Activated CD8-positive, alpha-beta memory T cell treated with anti-CD3 and anti-CD28 coated beads, Interleukin-2, amount 10 ng/mL, durations not matched to agents 7 days and 5 days (primary cell): Measurements from ENCODE around the gene KAT6B. TPM values are rescaled to one million over a fixed set of nuclear protein-coding genes. Genes with fewer than 3 reads are reported as not detected.
"Not testable (repeated sequence)": the region's sequence is repeated elsewhere in the genome, so short reads cannot be mapped to it uniquely, and the experiment has no call there.

Experiments
- ATAC-seq: fragments of 150-1000 bp; cut with Tn5 transposase; one replicate; pipeline ENCODE4 v1.10.0; 2021; ENCODE audit warnings: moderate library complexity
- CTCF ChIA-PET: fragments of 350-600 bp; sonication (Branson Sonifier 250); formaldehyde crosslinking; loops from one replicate; lab custom pipeline; 2021; ENCODE audit warnings: antibody characterized with exemption; lab: Charles Lee
- DNase-seq: peaks from one replicate; pipeline ENCODE4 v3.0.0-alpha.2; 2020
- H3K27ac Mint-ChIP-seq: one replicate; pipeline ENCODE4 v1.8.0; 2021; ENCODE audit warnings: mild to moderate bottlenecking, mixed read lengths
- H3K27me3 Mint-ChIP-seq: one replicate; pipeline ENCODE4 v1.8.0; 2021; ENCODE audit warnings: mixed read lengths
- H3K36me3 Mint-ChIP-seq: one replicate; pipeline ENCODE4 v1.8.0; 2021; ENCODE audit warnings: mild to moderate bottlenecking, mixed read lengths
- H3K4me1 Mint-ChIP-seq: one replicate; pipeline ENCODE4 v1.8.0; 2021; ENCODE audit warnings: mixed read lengths
- H3K4me3 Mint-ChIP-seq: one replicate; pipeline ENCODE4 v1.8.0; 2021; ENCODE audit warnings: mild to moderate bottlenecking, moderate library complexity, mixed read lengths
- H3K9me3 Mint-ChIP-seq: one replicate; pipeline ENCODE4 v1.8.0; 2022; ENCODE audit warnings: low read depth, mixed read lengths
- total RNA-seq, 2 experiments: library from RNA; stranded (reverse); gene quantifications; one replicate each; pipeline ENCODE4 v1.2.3, GENCODE V29; 2021

The KAT6B gene
- total RNA-seq, 2 experiments from 2014 or later: 32.5 to 33.9 TPM

- no peaks in the 10 kb centered on the region for H3K9me3 Mint-ChIP-seq
- H3K27me3 Mint-ChIP-seq: no peaks in the 10 kb centered on the region
- CTCF ChIA-PET: no interaction called here
- ATAC-seq (no peak), DNase-seq (no peak)
- H3K36me3 Mint-ChIP-seq: no peaks in the 10 kb centered on the region
- no peak overlapping the region for H3K4me3 Mint-ChIP-seq
- peaks cover 2% of the 10 kb centered on the region for H3K4me1 Mint-ChIP-seq
- no peak overlapping the region for H3K27ac Mint-ChIP-seq
Observed at GRCh38 chr10:75050149-75050919, 223.9 kb downstream of the KAT6B start.

GRCh38 chr10:75051308-75051707 is 224.9 kb downstream of the KAT6B start:
- Mint-ChIP-seq H3K9me3 (no peaks in the 10 kb centered on the region), H3K4me3 (no peak overlapping the region), H3K27me3 (no peaks in the 10 kb centered on the region), H3K4me1 (peaks cover 8% of the 10 kb centered on the region), H3K27ac (no peak overlapping the region), H3K36me3 (no peaks in the 10 kb centered on the region)
- DNase-seq (no peak), ATAC-seq (no peak)
- CTCF ChIA-PET: no interaction called here

- H3K4me3 Mint-ChIP-seq, H3K4me1 Mint-ChIP-seq, CTCF ChIA-PET: not testable (repeated sequence)
Observed at GRCh38 chr10:75055896-75056406, 229.6 kb downstream of the KAT6B start.

GRCh38 chr10:75057680-75058079 is 231.3 kb downstream of the KAT6B start:
- H3K27ac Mint-ChIP-seq: no peak overlapping the region
- CTCF ChIA-PET: no interaction called here
- no peak for DNase-seq
- H3K4me3 Mint-ChIP-seq: no peak overlapping the region
- no peaks in the 10 kb centered on the region for H3K36me3 Mint-ChIP-seq
- H3K4me1 Mint-ChIP-seq: peaks cover 8% of the 10 kb centered on the region
- no peak for ATAC-seq
- H3K9me3 Mint-ChIP-seq: no peaks in the 10 kb centered on the region
- H3K27me3 Mint-ChIP-seq: no peaks in the 10 kb centered on the region

More at GRCh38 chr10:75055896-75056406, 229.6 kb downstream of the KAT6B start:
- not testable (repeated sequence) for DNase-seq, H3K9me3 Mint-ChIP-seq, ATAC-seq, H3K27me3 Mint-ChIP-seq, H3K36me3 Mint-ChIP-seq, H3K27ac Mint-ChIP-seq

- no peak for ATAC-seq
- CTCF ChIA-PET: no interaction called here
- no peaks in the 10 kb centered on the region for H3K36me3 Mint-ChIP-seq
Observed at GRCh38 chr10:75058161-75058560, 231.8 kb downstream of the KAT6B start.

GRCh38 chr10:75061709-75062505 is 235.5 kb downstream of the KAT6B start:
- Mint-ChIP-seq H3K9me3 (no peaks in the 10 kb centered on the region), H3K36me3 (no peaks in the 10 kb centered on the region), H3K4me1 (no peaks in the 10 kb centered on the region), H3K4me3 (no peak overlapping the region), H3K27ac (no peak overlapping the region), H3K27me3 (no peaks in the 10 kb centered on the region)
- CTCF ChIA-PET: interaction anchor here (1.1 kb wide), 1 partner anchor 39 kb away, joined by 3 read pairs; no protein-coding TSS in a partner anchor
- ATAC-seq (no peak), DNase-seq (no peak)

More at GRCh38 chr10:75058161-75058560, 231.8 kb downstream of the KAT6B start:
- DNase-seq: no peak
- Mint-ChIP-seq H3K27me3 (no peaks in the 10 kb centered on the region), H3K4me1 (peaks cover 8% of the 10 kb centered on the region), H3K9me3 (no peaks in the 10 kb centered on the region), H3K4me3 (no peak overlapping the region), H3K27ac (no peak overlapping the region)

GRCh38 chr10:75062506-75063299 is 236.3 kb downstream of the KAT6B start:
- no peak overlapping the region for H3K27ac Mint-ChIP-seq
- no peaks in the 10 kb centered on the region for H3K4me1 Mint-ChIP-seq
- no peaks in the 10 kb centered on the region for H3K9me3 Mint-ChIP-seq
- DNase-seq: no peak
- no peaks in the 10 kb centered on the region for H3K27me3 Mint-ChIP-seq
- CTCF ChIA-PET: interaction anchor here (1.1 kb wide), 1 partner anchor 38 kb away, joined by 3 read pairs; no protein-coding TSS in a partner anchor
- no peaks in the 10 kb centered on the region for H3K36me3 Mint-ChIP-seq
- ATAC-seq: no peak
- H3K4me3 Mint-ChIP-seq: no peak overlapping the region

- CTCF ChIA-PET: no interaction called here
- no peak for ATAC-seq
- H3K4me3 Mint-ChIP-seq: no peak overlapping the region
- H3K27ac Mint-ChIP-seq: no peak overlapping the region
- no peak for DNase-seq
- H3K27me3 Mint-ChIP-seq: no peaks in the 10 kb centered on the region
- H3K4me1 Mint-ChIP-seq: no peaks in the 10 kb centered on the region
- no peaks in the 10 kb centered on the region for H3K9me3 Mint-ChIP-seq
- H3K36me3 Mint-ChIP-seq: no peaks in the 10 kb centered on the region
Observed at GRCh38 chr10:75063461-75064230, 237.2 kb downstream of the KAT6B start.

- Mint-ChIP-seq H3K4me3 (no peak overlapping the region), H3K9me3 (no peaks in the 10 kb centered on the region), H3K27ac (no peak overlapping the region), H3K36me3 (no peaks in the 10 kb centered on the region), H3K27me3 (no peaks in the 10 kb centered on the region), H3K4me1 (no peaks in the 10 kb centered on the region)
- CTCF ChIA-PET: no interaction called here
- no peak for ATAC-seq
- DNase-seq: no peak
Observed at GRCh38 chr10:75065076-75065475, 238.7 kb downstream of the KAT6B start.

GRCh38 chr10:75066271-75066670 is 239.9 kb downstream of the KAT6B start:
- Mint-ChIP-seq H3K9me3 (no peaks in the 10 kb centered on the region), H3K36me3 (no peaks in the 10 kb centered on the region), H3K27me3 (no peaks in the 10 kb centered on the region), H3K4me3 (no peak overlapping the region), H3K4me1 (no peaks in the 10 kb centered on the region), H3K27ac (no peak overlapping the region)
- CTCF ChIA-PET: no interaction called here
- ATAC-seq: no peak
- DNase-seq: no peak

GRCh38 chr10:75067272-75067671 is 240.9 kb downstream of the KAT6B start:
- no peaks in the 10 kb centered on the region for H3K36me3 Mint-ChIP-seq
- H3K9me3 Mint-ChIP-seq: no peaks in the 10 kb centered on the region
- CTCF ChIA-PET: interaction anchor here (1.2 kb wide), 1 partner anchor 46 kb away, joined by 3 read pairs; no protein-coding TSS in a partner anchor
- no peak overlapping the region for H3K4me3 Mint-ChIP-seq
- ATAC-seq: no peak
- DNase-seq: no peak
- no peaks in the 10 kb centered on the region for H3K4me1 Mint-ChIP-seq
- no peak overlapping the region for H3K27ac Mint-ChIP-seq
- no peaks in the 10 kb centered on the region for H3K27me3 Mint-ChIP-seq

GRCh38 chr10:75068523-75068922 is 242.1 kb downstream of the KAT6B start:
- CTCF ChIA-PET: interaction anchor here (1.2 kb wide), 1 partner anchor 47 kb away, joined by 3 read pairs; no protein-coding TSS in a partner anchor
- H3K9me3 Mint-ChIP-seq: no peaks in the 10 kb centered on the region

More at GRCh38 chr10:75068523-75068922, 242.1 kb downstream of the KAT6B start:
- DNase-seq (no peak), ATAC-seq (no peak)
- Mint-ChIP-seq H3K4me1 (no peaks in the 10 kb centered on the region), H3K4me3 (no peak overlapping the region), H3K27me3 (no peaks in the 10 kb centered on the region), H3K27ac (no peak overlapping the region), H3K36me3 (no peaks in the 10 kb centered on the region)
